HG03442 (cell line): ENCODE measurements around the gene MAP4K4.

Experiments used
- ATAC-seq: cut with Tn5 transposase; IDR thresholded peaks from one replicate; pipeline ENCODE4 v1.9.1; 2021; ENCODE audit warnings: mild to moderate bottlenecking, moderate library complexity; ENCODE audit not compliant: unreplicated experiment

MAP4K4 gene

GRCh38 chr2:101811226-101812015 lies 113.9 kb downstream of the MAP4K4 start:
- no peak for ATAC-seq

DNA sequence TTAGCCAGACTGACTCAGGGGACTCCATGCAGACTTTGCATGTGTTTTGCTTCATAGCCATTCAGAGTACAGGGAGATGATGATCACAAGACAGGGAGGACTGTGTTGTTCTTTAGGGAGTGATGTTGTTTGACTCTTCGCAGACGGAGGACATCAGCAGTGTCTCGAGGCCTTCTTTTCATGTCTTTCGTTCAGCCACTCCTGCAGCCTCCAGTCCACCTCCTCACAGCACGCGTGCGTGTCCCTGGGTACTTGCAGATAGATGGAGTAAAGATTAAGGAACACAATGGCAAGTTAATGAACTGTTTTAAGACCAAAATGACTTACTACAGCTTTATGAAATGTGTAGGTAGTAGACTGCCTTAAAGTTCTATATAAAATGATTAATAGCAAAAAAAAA lies 114.7 kb downstream of the MAP4K4 start:
- ATAC-seq, result no peak

- ATAC-seq, result no peak
Observed at GRCh38 chr2:101814752-101815151, 117.2 kb downstream of the MAP4K4 start.

DNA sequence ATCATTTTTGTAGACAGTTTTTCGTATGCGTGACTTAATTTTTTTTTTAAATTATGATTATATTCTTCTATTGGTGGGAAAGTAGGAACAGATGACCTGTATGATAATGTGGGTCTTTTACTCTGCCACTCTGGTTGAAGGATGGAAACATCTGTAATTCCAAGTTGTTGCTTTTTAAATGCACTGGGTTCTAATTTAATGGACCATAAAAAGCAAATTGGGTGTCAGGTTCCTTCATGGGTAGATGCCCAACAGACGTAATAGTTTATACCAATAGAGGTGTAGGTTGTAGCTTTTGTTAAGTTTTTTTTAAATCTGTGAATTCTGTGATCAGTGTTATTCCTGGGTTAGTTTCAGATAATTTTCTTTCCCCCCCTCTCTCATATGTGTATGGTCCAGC lies 117.6 kb downstream of the MAP4K4 start:
- ATAC-seq, result no peak

DNA sequence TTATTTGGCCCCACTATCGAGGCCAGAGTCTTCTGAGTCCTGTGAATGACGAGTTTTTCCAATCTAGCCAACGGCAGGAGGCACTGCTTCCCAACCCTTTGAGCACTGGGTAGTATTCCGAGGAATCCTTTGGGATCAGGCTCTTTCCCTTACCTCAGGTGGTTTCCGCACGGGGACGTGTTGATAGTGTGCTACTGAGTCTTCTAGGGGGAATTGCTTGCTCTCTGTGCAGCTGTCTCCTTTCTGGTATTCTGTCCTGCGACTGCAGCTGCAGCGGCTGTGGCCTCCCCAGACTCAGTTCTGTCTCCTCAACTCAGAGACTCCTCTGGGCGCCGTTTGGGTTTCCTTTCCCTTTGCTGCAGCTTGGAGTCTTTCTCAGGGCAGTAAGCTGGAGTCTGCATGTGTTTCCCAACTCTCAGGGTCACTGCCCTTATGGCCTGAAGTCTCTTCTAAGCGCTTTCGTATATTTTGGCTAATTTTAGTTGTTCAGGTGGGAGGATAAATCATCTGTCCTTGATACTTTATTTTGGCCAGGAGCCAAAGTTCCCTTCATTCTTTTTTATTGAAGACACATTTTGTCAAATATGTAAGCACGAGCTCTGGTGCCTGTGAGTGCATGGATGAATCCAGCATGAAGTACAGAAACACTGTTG lies 118.4 kb downstream of the MAP4K4 start:
- no peak for ATAC-seq

DNA sequence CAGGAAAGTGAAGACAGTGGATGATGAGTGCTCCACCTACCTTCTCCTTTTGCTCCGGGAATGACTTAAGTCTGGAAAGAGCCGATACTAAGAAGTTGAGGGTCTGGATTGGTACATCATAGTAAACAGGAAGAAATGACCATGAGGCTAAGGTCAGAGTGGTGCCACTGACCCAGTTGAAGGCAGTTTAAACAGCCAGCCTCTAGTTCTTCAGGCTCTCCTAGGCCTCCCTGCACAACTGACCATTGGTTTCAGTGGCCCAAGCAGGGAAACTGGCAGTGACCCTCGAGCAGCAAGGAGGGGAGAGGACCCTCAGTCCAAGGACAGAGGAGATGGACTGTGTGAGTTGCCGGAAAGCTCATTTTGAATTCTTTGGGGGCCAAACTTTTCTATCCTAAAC lies 119.1 kb downstream of the MAP4K4 start:
- no peak for ATAC-seq

GRCh38 chr2:101817481-101817880 lies 120.0 kb downstream of the MAP4K4 start:
- no peak for ATAC-seq

DNA sequence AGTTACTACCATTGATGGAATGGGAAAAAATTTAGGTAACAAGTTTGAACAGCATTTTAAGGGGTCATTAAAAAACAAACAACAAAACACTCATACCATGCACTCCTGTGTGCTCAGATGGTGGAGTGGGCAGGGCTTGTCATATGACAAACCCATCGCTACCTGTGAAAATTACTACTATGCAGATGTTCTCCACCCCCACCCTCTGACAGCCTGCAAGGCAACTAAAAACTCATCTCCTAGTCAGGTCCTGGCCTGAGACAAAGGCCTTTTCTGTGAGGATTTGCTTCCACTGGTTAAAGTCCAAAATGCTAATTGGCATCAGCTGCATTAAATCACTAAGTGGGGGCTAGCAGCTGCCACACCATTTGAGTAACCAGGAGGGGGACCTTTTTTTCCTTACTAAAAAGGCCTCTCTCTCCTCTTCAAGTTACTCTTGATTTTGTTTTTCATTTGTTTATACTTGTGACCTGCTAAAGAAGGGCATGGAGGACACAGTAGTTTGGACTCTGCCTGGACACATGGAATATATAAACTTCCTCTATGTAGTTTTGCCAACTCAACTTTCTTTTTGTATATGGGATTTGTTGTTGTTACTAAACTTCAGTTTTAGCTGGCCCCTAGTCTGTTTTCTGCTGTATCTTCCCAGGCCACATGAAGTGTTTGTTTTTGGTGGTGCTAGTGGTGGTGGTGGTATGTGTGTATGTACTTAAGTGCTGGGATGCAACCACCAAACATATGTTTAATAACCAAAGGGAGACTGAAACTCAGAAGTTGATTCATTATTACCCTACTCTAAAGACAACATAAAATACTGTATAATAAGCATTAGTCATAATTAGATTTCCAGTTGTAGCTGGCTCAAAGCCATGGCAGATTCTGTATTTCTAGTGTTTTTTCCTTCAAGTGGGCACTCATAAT lies 121.3 kb downstream of the MAP4K4 start:
- ATAC-seq, result no peak

DNA sequence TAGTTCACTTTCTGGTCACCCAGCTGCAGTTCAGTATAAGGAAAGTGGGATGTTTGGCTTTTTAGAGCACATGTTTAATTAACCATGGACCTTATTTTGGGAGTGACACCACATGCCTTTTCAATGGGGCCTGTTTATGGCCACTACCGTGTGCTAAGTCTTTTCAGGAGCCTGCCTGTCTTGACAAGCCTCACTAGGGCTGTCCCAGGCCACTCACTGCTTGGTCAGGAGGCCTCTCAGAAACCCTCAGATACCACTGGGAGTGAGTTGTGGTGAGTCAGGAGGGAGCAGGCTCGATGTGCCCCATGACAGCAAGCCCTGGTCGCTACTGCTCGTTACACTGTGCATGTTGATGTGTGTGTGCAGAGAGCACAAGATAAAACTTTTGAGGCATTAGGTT lies 123.0 kb downstream of the MAP4K4 start:
- ATAC-seq, result no peak

- ATAC-seq, result no peak
Observed at GRCh38 chr2:101821059-101821805, 123.7 kb downstream of the MAP4K4 start.

GRCh38 chr2:101821828-101822458 lies 124.4 kb downstream of the MAP4K4 start:
- no peak for ATAC-seq

DNA sequence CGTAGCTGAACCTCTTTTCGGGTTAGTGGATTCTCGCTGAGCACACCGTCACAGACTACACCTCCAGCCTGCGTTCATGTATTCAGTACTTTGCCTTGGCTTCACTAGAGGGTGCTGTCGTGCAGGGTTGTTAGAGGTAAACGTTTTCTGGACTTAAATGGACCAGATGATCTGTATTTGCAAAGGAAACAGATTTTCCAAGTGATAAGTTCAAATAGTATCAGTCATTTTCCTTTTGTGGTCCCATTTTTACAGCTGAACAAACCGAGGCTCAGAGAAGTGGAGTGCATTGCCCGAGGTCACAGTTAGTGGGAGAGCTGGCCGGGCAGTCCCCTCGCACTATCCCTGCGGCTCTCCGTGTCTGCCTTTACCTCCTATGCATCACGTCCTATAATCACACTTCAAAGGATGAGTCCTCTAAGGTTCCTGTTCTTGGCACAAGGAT lies 125.9 kb downstream of the MAP4K4 start:
- peak; percentile 82 for ATAC-seq

GRCh38 chr2:101823859-101824258 lies 126.4 kb downstream of the MAP4K4 start:
- no peak for ATAC-seq

- no peak for ATAC-seq
Observed at GRCh38 chr2:101826716-101827115, 129.2 kb downstream of the MAP4K4 start.

- ATAC-seq, result no peak
Observed at GRCh38 chr2:101827246-101827645, 129.7 kb downstream of the MAP4K4 start.

GRCh38 chr2:101828257-101828656 lies 130.8 kb downstream of the MAP4K4 start:
- ATAC-seq, result peak; percentile 35

GRCh38 chr2:101828673-101829334 lies 131.3 kb downstream of the MAP4K4 start:
- no peak for ATAC-seq

GRCh38 chr2:101829429-101829828 lies 131.9 kb downstream of the MAP4K4 start:
- ATAC-seq, result no peak

DNA sequence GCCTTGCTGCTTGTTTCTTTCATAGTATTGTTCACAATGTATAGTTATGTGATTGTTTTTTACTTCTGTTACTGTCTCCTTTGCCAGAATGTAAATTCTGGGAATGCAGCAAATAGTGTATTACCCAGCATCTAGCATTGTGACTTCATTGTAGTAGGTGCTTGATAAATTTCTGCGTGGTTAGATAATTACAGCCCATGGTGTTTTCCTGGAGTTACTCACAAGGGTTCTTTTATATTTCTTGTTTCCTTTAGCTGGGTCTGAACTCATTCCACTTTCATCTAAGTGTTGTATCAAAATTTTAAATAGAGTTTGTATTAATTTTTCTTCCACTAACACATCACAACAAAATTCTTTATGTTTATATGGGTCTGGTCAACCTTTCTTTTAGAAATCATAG lies 132.6 kb downstream of the MAP4K4 start:
- ATAC-seq, result no peak

DNA sequence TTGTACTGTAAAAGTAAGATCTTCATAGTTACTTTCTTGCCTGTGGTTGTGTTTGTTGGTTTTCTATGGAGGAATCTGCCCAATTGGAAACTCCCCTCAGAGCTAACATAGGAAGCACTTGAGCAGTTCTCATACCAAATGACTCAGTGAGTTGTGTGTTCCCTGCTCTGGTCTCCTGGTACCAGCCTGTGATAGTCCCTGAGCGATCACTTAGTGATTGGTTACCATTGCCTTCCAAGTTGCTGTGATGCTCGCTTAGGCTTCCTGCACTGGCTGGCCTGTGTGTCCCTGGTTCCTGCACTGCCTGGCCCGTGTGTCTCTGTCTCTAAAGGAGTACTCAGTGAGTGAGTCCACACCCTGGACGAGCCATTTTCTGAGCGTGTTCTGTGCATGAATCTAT lies 133.0 kb downstream of the MAP4K4 start:
- peak; percentile 58 for ATAC-seq
